GM20431 (cell line): Measurements from ENCODE around the gene RNF217.
"Not testable (repeated sequence)": the region's sequence is repeated elsewhere in the genome, so short reads cannot be mapped to it uniquely, and the experiment has no call there.

Source experiments
- in situ Hi-C: fragments of 300-500 bp; cut with MseI, MboI; formaldehyde crosslinking; loops from one replicate; pipeline ENCODE4 v1.15.0; 2020; ENCODE audit warnings: low sequenced_read_pairs; ENCODE audit not compliant: unreplicated experiment

RNF217 gene, protein sequence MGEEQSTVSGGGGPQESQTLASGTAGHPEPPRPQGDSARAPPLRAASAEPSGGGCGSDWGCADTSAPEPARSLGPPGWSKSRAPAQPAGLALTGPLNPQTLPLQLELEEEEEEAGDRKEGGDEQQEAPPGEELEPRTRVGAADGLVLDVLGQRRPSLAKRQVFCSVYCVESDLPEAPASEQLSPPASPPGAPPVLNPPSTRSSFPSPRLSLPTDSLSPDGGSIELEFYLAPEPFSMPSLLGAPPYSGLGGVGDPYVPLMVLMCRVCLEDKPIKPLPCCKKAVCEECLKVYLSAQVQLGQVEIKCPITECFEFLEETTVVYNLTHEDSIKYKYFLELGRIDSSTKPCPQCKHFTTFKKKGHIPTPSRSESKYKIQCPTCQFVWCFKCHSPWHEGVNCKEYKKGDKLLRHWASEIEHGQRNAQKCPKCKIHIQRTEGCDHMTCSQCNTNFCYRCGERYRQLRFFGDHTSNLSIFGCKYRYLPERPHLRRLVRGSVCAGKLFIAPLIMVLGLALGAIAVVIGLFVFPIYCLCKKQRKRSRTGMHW

DNA sequence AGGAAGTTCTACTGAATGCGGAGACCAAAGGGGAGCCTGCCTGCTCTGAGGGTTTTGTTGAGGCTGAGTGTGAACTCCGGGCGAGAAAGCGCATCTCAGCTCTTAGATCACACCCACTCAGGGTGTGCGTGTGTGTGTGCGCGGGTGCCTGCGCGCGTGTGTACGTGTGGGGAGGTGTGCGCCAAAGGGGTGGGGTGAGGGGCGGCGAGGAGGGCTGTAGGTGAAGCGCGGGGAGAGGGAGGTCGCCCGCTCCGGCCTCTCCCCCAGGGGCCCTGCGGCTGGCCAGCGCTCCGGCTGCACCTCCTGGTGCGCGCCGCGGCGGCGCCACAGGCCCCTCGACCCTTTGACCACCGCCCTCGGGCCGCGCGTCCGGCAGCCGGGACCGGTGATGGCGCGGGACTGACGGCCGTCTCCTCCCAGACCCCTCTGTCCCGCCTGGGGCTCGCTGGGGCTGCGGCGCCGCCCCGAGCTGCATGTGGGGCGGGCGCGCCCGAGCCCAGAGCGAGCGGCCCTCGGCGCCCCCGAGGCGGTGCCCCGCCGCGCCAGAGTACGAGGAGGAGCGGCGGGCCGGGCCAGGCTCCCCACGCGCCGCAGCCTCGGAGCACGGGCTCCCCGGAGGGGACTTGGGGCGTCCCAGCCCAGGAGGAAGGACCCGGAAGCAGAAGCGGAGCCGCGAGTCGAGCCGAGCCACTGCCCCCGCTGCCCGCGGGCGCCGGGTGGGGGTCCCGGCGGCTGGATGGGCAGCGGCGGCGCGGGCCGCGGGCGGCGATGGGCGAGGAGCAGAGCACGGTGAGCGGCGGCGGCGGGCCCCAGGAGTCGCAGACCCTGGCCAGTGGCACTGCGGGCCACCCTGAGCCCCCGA is at the start of gene RNF217:
Gene RNF217, plus strand, starts transcription at position 661 of the 862 bp plus-strand sequence. Its CDS starts 108 bp downstream, at position 769.
- in situ Hi-C loops = no loop called here

- in situ Hi-C loops = no loop called here
Measured at GRCh38 chr6:124913056-124913455, 49.2 kb upstream of the RNF217 start.

DNA sequence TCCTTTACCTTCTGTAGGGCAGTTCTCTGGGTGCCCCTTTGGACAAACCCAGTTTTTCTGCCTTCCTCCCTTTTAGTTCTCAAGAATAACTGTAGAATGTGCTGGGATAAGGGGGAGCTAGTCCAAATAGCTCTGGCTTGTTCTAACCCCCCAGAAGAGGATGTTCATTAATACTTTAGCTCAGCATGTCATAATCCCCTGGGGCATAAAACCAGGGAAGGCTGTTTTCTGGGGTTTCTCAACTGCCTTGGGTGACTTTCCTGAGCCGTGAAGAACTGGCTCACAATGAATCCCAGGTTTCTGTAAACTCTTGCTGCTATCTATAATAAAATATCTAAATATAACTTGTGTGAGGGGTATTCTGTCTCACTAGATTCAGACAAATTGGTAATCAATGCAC is 44.5 kb upstream of the RNF217 start:
- in situ Hi-C loops = no loop called here

DNA sequence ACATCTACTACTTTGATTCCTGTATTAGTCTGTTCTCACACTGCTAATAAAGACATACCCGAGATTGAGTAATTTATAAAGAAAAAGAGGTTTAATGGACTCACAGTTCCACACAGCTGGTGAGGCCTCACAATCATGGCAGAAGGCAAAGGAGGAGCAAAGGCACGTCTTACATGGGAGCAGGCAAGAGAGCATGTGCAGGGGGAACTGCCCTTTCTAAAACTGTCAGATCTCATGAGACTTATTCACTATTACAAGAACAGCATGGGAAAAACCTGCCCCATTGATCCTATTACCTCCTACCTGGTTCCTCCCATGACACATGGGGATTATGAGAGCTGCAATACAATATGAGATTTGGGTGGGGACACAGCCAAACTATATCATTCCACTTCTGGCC is 42.5 kb upstream of the RNF217 start:
- in situ Hi-C loops = not testable (repeated sequence)

- in situ Hi-C loops = no loop called here
Measured at GRCh38 chr6:124924333-124924759, 37.9 kb upstream of the RNF217 start.

DNA sequence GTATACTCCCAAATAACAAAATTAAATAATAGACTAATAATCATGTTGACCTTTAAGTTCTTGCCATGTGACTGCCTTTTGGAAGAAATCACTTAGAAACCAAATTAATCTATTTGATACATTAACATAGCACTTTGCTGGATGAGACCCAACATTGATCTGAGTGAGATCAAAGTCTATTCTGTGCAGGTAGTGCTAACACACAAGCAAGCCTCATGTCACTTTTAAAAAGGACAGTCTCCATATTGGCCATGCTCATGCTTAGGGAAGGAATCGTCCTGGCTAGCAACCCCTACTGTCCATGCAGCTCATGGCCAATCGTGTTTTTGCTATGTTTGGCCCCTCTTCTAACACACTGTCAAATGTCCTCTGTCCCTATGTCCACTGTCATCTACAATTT is 35.8 kb upstream of the RNF217 start:
- in situ Hi-C loops = no loop called here

DNA sequence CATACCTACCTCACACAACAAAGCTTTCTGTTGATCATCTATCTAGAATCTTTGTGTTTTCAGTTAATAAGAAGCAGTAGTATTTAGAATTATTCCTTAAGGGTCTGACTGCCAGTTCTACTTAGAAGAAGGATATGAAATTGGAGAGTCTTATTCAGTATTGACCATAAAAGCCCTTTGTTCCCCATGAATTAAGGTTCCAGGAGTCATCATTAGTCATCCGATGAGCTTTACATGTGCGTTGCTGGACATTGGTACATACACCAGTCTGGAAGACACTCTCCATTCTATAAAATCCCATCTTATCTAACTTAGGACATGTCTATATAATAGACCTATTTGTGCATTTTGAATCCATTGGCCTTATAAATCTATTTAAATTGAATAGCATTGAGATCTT is 34.4 kb upstream of the RNF217 start:
- in situ Hi-C loops = no loop called here

GRCh38 chr6:124928851-124929250 is 33.4 kb upstream of the RNF217 start:
- in situ Hi-C loops = no loop called here

DNA sequence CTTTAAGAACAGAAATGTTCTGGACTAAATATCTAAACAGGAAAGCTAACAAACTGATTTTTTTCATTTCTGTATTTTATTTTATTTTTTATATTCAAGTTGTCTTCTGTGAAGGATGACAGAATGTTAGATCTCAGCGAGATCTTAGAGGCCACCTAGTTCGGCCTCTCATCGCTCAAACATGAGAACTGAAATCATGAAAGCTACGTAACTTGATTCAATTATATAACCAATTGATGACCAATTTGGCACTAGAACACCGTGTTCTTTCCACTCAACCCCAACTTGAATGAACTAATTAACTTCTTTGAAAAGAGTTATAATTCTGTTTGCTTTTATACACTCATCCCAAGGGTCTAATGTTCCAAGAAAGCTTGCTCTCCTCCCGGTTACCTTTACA is 24.6 kb upstream of the RNF217 start:
- in situ Hi-C loops = no loop called here

- in situ Hi-C loops = no loop called here
Measured at GRCh38 chr6:124941259-124941658, 21.0 kb upstream of the RNF217 start.

DNA sequence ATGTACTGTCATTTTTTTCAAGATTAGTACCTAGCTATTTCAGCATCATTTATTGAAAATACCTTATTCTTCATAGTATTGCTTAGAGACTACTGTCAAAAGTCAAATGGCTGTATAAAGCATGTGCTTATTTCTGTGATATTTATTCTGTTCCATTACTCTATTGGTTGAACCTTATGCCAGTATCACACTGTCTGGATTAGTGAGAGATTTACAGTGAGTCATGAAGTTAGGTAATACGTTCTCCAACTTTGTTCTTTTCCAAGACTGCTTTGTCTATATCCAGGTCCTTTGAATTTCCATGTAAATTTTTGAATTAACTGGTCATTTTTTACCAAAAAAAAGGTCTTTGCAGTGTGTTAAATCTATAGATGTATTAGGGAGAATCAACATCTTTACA is 18.6 kb upstream of the RNF217 start:
- in situ Hi-C loops = no loop called here

GRCh38 chr6:124947971-124948451 is 14.2 kb upstream of the RNF217 start:
- in situ Hi-C loops = no loop called here

DNA sequence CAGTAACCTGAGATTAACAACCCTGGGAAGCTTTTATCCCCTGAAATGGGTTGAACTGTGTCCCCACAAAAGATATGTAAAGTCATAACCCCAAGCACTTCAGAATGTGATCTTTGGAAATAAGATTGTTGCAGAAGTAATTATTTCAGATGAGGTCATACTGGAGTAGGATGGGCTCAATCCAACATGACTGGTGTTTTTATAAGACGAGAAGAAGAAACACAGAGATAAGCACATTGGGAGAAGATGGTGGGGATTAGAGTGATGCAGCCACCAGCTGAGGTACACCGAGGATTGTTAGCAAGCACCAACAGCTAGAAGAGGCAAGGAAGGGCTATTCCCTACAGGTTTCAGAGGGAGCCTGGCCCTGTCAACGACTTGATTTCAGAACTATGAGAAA is 12.5 kb upstream of the RNF217 start:
- in situ Hi-C loops = no loop called here

- in situ Hi-C loops = no loop called here
Measured at GRCh38 chr6:124953808-124954207, 8.4 kb upstream of the RNF217 start.

GRCh38 chr6:124955108-124955856 is 7.0 kb upstream of the RNF217 start:
- in situ Hi-C loops = no loop called here

DNA sequence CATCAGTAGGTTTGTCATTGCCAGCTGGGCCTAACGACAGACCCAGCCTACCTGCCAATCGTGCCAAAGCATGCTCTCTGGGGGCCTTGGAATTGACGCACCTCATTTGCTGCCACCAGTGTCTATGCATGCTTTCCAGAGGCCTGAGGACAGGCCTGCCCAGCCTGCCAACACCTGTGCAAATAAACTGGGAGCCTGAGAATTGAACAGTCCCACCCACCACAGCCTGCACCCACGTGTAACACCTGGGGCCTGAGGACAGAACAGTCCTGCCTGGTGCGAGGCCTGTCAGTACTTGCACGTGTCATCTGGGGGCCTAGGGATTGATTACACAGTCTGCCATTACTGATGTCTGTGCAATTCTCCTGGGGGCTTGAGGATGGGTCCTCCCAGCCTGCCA is 6.2 kb upstream of the RNF217 start:
- in situ Hi-C loops = no loop called here

- in situ Hi-C loops = no loop called here
Measured at GRCh38 chr6:124958149-124958548, 4.1 kb upstream of the RNF217 start.

DNA sequence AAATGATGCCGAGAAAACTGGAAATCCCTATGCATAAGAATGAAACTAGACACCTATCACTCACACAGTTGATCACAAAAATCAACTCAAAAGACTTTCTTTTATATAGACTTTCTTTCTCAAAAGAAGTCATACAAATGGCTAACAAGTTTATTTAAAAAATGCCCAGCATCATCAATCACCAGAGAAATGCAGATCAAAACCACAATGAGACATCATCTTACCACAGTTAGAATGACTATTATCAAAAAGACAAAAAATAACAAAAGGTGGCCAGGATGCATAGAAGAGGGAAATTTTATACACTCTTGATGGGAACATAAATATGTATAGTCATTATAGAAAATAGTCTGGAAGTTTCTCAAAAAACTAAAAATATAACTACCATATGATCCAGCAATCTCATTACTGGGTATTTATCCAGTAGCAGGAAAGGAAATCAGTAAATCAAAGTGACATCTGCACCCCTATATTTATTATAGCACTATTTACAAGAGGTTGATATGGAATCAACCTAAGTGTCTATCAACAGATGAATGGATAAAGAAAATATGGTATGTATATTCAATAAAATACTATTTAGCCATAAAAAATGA is 3.4 kb upstream of the RNF217 start:
- in situ Hi-C loops = no loop called here

GRCh38 chr6:124960757-124961463 is 1.3 kb upstream of the RNF217 start:
- in situ Hi-C loops = no loop called here
